Endothelial cell of umbilical vein (primary cell): Measurements from ENCODE around the gene COL13A1. TPM values are rescaled to one million over a fixed set of nuclear protein-coding genes. Genes with fewer than 3 reads are reported as not detected.

Experiments used
- BruUV-seq: library from RNA; stranded (reverse); fragments of 400-500 nt; replicated peaks from 2 replicates; lab custom pipeline; 2021; lab: Mats Ljungman, UMichigan
- CTCF ChIA-PET: fragments of 300-600, 350-600 bp; sonication (Branson Sonifier 250); formaldehyde crosslinking; loops from one replicate; lab custom pipeline; 2021; ENCODE audit warnings: antibody characterized with exemption, inconsistent platforms; lab: Charles Lee
- POLR2A ChIA-PET: fragments of 300-600, 350-600 bp; sonication (Branson Sonifier 250); formaldehyde crosslinking; loops from one replicate; lab custom pipeline; 2021; ENCODE audit warnings: antibody characterized with exemption, inconsistent platforms; lab: Charles Lee
- DNase-seq: peaks from one replicate; pipeline ENCODE4 v3.0.0-alpha.2; 2011; ENCODE audit warnings: low read depth, low spot score
- FAIRE-seq: peaks from 2 replicates; lab custom pipeline; 2011; peaks lifted over from hg19 to GRCh38; lab: Jason Lieb, UNC
- H2AFZ ChIP-seq: 2 replicates; pipeline ENCODE4 v1.6.0; 2012; ENCODE audit warnings: low read depth, low read length, control low read depth, inconsistent platforms
- H3K27ac ChIP-seq: 2 replicates; pipeline ENCODE4 v1.5.1; 2011; ENCODE audit warnings: low read depth, mild to moderate bottlenecking, control low read depth, low read length, moderate library complexity; ENCODE audit not compliant: insufficient read depth
- H3K27me3 ChIP-seq, 2 experiments: 2 replicates each; pipeline versions ENCODE4 v1.6.0 to v1.6.1; 2011; ENCODE audit warnings: low read length in 2 of 2, mixed read lengths in 1 of 2; ENCODE audit not compliant: control insufficient read depth in 2 of 2, insufficient read depth in 2 of 2
- H3K36me3 ChIP-seq, 2 experiments: 2 replicates in 1 of 2; 3 replicates in 1 of 2; pipeline ENCODE4 v1.5.1; 2011; ENCODE audit warnings: low read length in 2 of 2, mild to moderate bottlenecking in 1 of 2, moderate library complexity in 1 of 2; ENCODE audit not compliant: control insufficient read depth in 2 of 2, insufficient read depth in 2 of 2; ENCODE audit errors: extremely low read depth in 1 of 2
- H3K4me1 ChIP-seq: 3 replicates; pipeline ENCODE4 v1.5.1; 2011; ENCODE audit warnings: mild to moderate bottlenecking, low read length; ENCODE audit not compliant: control insufficient read depth, insufficient read depth; ENCODE audit errors: extremely low read depth
- H3K4me2 ChIP-seq: 2 replicates; pipeline ENCODE4 v1.6.1; 2011; ENCODE audit warnings: low read length, control low read depth, mixed read lengths; ENCODE audit not compliant: insufficient read depth
- H3K4me3 ChIP-seq, 3 experiments: fragments of 200-600 bp in 1 of 3; sonication (generic), shearing (Covaris generic) in 1 of 3; replicated peaks in 1 of 3; 2 replicates each; pipeline ENCODE4 v1.5.1; 2011 to 2016; ENCODE audit warnings: control low read depth in 3 of 3, low read length in 3 of 3, mild to moderate bottlenecking in 2 of 3, inconsistent platforms in 1 of 3, low read depth in 1 of 3, moderate library complexity in 1 of 3; ENCODE audit not compliant: insufficient read depth in 1 of 3
- H3K79me2 ChIP-seq: 2 replicates; pipeline ENCODE4 v1.6.0; 2012; ENCODE audit warnings: low read length, inconsistent platforms; ENCODE audit not compliant: control insufficient read depth, insufficient read depth
- H3K9ac ChIP-seq: replicated peaks from 2 replicates; pipeline ENCODE3; 2011; ENCODE audit warnings: low read length, control low read depth; ENCODE audit not compliant: insufficient read depth; ENCODE audit errors: extremely low read depth
- H3K9me1 ChIP-seq: replicated peaks from 3 replicates; pipeline ENCODE4 v1.6.0; 2011; ENCODE audit warnings: mild to moderate bottlenecking, low read length; ENCODE audit not compliant: control insufficient read depth, insufficient read depth; ENCODE audit errors: extremely low read depth
- H3K9me3 ChIP-seq: replicated peaks from 2 replicates; pipeline ENCODE4 v1.5.1; 2012; ENCODE audit warnings: low read length, inconsistent platforms; ENCODE audit not compliant: control insufficient read depth, insufficient read depth
- H4K20me1 ChIP-seq: replicated peaks from 2 replicates; pipeline ENCODE3; 2011; ENCODE audit warnings: mild to moderate bottlenecking, low read length; ENCODE audit not compliant: control insufficient read depth, insufficient read depth; ENCODE audit errors: extremely low read depth
- CTCF ChIP-seq, 2 donors: IDR thresholded peaks; 1 replicate in 1 of 2; 2 replicates in 1 of 2; pipeline ENCODE4 v1.5.1; 2011; ENCODE audit warnings: low read length in 2 of 2, mild to moderate bottlenecking in 2 of 2, moderate library complexity in 2 of 2, control low read depth in 1 of 2, inconsistent platforms in 1 of 2, low read depth in 1 of 2; ENCODE audit not compliant: insufficient read depth in 1 of 2; ENCODE audit errors: extremely low read depth in 1 of 2
- EZH2 ChIP-seq: IDR thresholded peaks from 2 replicates; pipeline ENCODE4 v1.6.1; 2012; ENCODE audit warnings: borderline replicate concordance, low read depth, mild to moderate bottlenecking, moderate library complexity, low read length, inconsistent platforms; ENCODE audit not compliant: severe bottlenecking
- FOS ChIP-seq: IDR thresholded peaks from 2 replicates; pipeline ENCODE4 v1.6.1; 2011; ENCODE audit warnings: mild to moderate bottlenecking, low read length, moderate library complexity, borderline replicate concordance; ENCODE audit not compliant: insufficient read depth
- GATA2 ChIP-seq: IDR thresholded peaks from 2 replicates; pipeline ENCODE4 v1.7.0; 2011; ENCODE audit warnings: low read depth, mild to moderate bottlenecking, moderate library complexity, mixed read lengths, low read length; ENCODE audit not compliant: insufficient read length, insufficient read depth
- JUN ChIP-seq: IDR thresholded peaks from 2 replicates; pipeline ENCODE4 v1.6.1; 2011; ENCODE audit warnings: borderline replicate concordance, low read depth; ENCODE audit not compliant: insufficient read length, insufficient read depth
- MYC ChIP-seq: IDR thresholded peaks from one replicate; pipeline ENCODE4 v1.6.1; 2011; ENCODE audit warnings: mild to moderate bottlenecking, low read depth, low read length
- POLR2A ChIP-seq: IDR thresholded peaks from 2 replicates; pipeline ENCODE4 v1.6.1; 2012; ENCODE audit warnings: low read depth, mild to moderate bottlenecking, control low read depth, low read length
- dilution Hi-C: fragments of 300-500 bp; cut with MboI; formaldehyde crosslinking; loops from one replicate; pipeline ENCODE4 v1.15.0; 2019; ENCODE audit warnings: low sequenced_read_pairs; ENCODE audit not compliant: extremely low pct_ligation_motif_present
- intact Hi-C: fragments of 100-400 bp; cut with micrococcal nuclease; formaldehyde crosslinking; loops from one replicate; pipeline ENCODE4 v1.10.0; 2022
- polyA plus RNA-seq, 4 experiments: library from polyadenylated mRNA; depleted of rRNA in 3 of 4; stranded (reverse) in 3 of 4; unstranded in 1 of 4; fragments of >200 nt; gene quantifications; 2 replicates each; pipeline versions ENCODE4 v1.2.1 to v1.2.3, GENCODE V29; 2011 to 2012; ENCODE audit warnings: missing spikeins in 1 of 4
- total RNA-seq: library from RNA; stranded (reverse); gene quantifications from 2 replicates; pipeline ENCODE4 v1.2.3, GENCODE V29; 2021

The COL13A1 gene
- total and polyA plus RNA-seq, 2 donors (not counting 3 experiments of a cell fraction or from before 2014, with no cell fraction given), result 21.4 to 47.5 TPM

DNA sequence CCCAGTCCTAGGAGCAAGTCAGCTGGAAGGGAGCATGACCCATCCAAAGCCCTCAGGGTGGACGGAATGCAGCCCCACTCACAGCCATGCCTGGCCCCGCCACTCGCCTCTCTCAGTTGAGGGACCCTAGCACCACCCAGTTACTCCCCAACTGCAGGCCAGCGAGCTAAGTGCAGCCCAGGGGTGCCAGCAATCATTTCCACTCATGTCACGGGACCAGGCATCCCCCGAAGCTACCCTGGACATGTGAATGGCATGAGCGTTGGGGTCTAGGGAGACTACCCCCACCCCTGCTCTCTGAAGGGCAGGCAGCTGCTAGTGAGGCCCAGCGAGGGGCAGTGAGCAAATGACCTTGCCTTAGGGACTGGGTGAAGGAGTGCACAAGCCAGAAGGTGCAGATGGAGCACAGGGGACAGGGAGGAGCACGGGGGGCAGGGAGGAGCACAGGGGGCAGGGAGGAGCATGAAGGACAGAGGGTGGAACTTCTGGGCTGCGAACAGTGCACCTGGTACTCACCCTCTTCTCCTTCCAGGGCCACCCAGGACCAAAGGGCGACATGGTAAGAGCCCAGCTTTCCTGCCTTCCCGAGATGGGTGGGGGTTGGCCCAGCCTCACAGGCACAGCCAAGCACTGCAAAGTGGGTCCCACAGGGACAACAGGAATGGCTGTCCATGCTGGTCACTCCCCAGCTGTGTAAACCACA, 87.3 kb downstream of the COL13A1 start:
- Histone ChIP-seq H3K36me3 (no peaks in the 10 kb centered on the region), H3K4me1 (no peaks in the 10 kb centered on the region), H3K9me3 (no peaks in the 10 kb centered on the region), H3K4me3 (no peak overlapping the region), H3K4me2 (no peak overlapping the region), H3K79me2 (no peaks in the 10 kb centered on the region), H3K27ac (no peak overlapping the region), H2AFZ (no peak overlapping the region), H3K27me3 (no peaks in the 10 kb centered on the region), H3K9me1 (no peaks in the 10 kb centered on the region), H3K9ac (no peak overlapping the region), H4K20me1 (no peaks in the 10 kb centered on the region)
- POLR2A ChIA-PET, result no interaction called here
- CTCF ChIA-PET, result interaction anchor here (1.0 to 2.3 kb wide), 5 partner anchors 10 to 75 kb away, joined by 3 to 8 read pairs (median 3); no protein-coding TSS in a partner anchor
- no peak for FAIRE-seq
- intact Hi-C loops (no loop called here), dilution Hi-C loops (no loop called here)
- DNase-seq, result no peak
- no TSS peak for BruUV-seq
- TF ChIP-seq CTCF (IDR thresholded peaks at IDR 0.05; ENCODE audit: extremely low read depth in 1 of 2, insufficient read depth in 1 of 2, low read depth in 1 of 2, low read length in 2 of 2) (no peak), MYC (no peak), GATA2 (no peak), POLR2A (no peak), EZH2 (no peak), FOS (no peak), JUN (no peak)
